Measurements from ENCODE around the gene GRM7. TPM values are rescaled to one million over a fixed set of nuclear protein-coding genes. Genes with fewer than 3 reads are reported as not detected.

GRM7 gene
- total RNA-seq, 1 experiment from 2014 or later: not detected

DNA sequence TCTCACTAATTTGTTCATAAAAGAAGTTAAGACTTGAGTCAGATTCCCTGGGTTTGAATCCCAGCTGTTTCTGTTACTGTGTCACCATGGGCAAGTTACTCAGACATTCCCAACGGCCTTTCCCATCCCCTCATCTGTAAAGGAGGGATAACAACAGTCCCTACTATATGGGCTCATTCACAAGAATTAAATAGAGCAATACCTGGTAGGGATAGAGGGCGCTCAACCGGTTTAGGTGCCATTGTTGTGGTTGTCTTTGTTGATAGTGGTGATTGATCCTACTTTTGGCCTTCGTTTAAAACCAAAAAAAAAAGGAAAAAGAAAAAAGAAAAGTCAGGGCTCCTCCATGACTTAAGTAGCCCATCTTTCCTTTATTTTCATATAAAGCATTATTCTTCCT is 563.1 kb downstream of the GRM7 start:
- no peak overlapping the region for H3K9ac ChIP-seq (ENCODE audit: low read length)
- no peaks in the 10 kb centered on the region for H3K4me1 ChIP-seq (ENCODE audit: insufficient read depth, low read length)
- 0 out of 2 replicates have a peak, but pooled peaks cover 5% of the 10 kb centered on the region for H3K9me3 ChIP-seq (ENCODE audit: low read length)
- TF ChIP-seq CTCF (conservative IDR thresholded peaks at IDR 0.05; ENCODE audit: low read depth, low read length): no peak
- intact Hi-C loops (cut with micrococcal nuclease): no loop called here
- POLR2A ChIA-PET (ENCODE audit: unreplicated experiment): no interaction called here
- H3K27ac ChIP-seq (ENCODE audit: low read length): no peak overlapping the region
- H3K9me2 ChIP-seq (replicated peaks; ENCODE audit: low read length): no peaks in the 10 kb centered on the region
- no peak for DNase-seq
- no peak overlapping the region for H2AFZ ChIP-seq (ENCODE audit: low read length)
- H4K20me1 ChIP-seq (ENCODE audit: low read length): no peaks in the 10 kb centered on the region
- CTCF ChIA-PET: no interaction called here
- H3K4me3 ChIP-seq (ENCODE audit: low read length): no peak overlapping the region
- H3F3A ChIP-seq (ENCODE audit: low read length, unreplicated experiment): no peaks in the 10 kb centered on the region
- BruUV-seq (replicated peaks): no TSS peak
- no peak overlapping the region for H3K4me2 ChIP-seq (ENCODE audit: low read length)
- ATAC-seq: no peak
- H3K27me3 ChIP-seq (ENCODE audit: low read length): no peaks in the 10 kb centered on the region
- no peaks in the 10 kb centered on the region for H3K79me2 ChIP-seq (ENCODE audit: low read length)
- H3K36me3 ChIP-seq (ENCODE audit: low read depth, low read length): no peaks in the 10 kb centered on the region

DNA sequence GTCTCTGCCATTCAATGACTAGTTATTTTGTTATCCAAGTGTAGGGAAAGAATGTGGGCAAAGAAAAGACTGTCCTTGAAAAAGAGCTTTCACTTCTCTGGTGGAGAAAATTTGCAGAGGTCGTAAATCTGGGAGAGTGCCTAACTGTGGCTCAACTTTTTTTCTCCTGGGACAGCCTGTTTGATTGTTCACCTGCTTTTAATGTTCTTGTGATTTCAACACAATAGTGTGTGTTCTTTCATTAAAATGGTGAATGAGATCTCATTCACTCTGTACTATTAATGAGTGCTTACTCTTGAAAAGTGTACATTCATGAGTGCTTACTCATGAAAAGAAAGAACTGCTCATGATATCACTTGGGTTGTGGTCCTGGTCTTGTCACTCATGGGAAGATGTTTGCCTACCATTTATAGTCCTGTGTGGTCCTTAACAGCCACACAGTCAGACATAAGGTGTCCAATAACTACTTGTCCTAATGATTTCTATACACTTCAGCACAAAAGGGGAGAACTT is 567.3 kb downstream of the GRM7 start:
- ATAC-seq: no peak
- H4K20me1 ChIP-seq (ENCODE audit: low read length): no peaks in the 10 kb centered on the region
- H3K4me2 ChIP-seq (ENCODE audit: low read length): no peak overlapping the region
- H3K79me2 ChIP-seq (ENCODE audit: low read length): no peaks in the 10 kb centered on the region
- no peak overlapping the region for H3K27ac ChIP-seq (ENCODE audit: low read length)
- no peaks in the 10 kb centered on the region for H3K27me3 ChIP-seq (ENCODE audit: low read length)
- DNase-seq: no peak
- intact Hi-C loops (cut with micrococcal nuclease): no loop called here
- no peaks in the 10 kb centered on the region for H3F3A ChIP-seq (ENCODE audit: low read length, unreplicated experiment)
- no peaks in the 10 kb centered on the region for H3K36me3 ChIP-seq (ENCODE audit: low read depth, low read length)
- TF ChIP-seq EZH2 (IDR thresholded peaks at IDR 0.05; ENCODE audit: low read length, unreplicated experiment) (no peak), EZH2phosphoT487 (IDR thresholded peaks at IDR 0.05; ENCODE audit: borderline replicate concordance, low read length) (no peak), CTCF (conservative IDR thresholded peaks at IDR 0.05; ENCODE audit: low read depth, low read length) (no peak)
- H3K9ac ChIP-seq (ENCODE audit: low read length): no peak overlapping the region
- H3K9me3 ChIP-seq (ENCODE audit: low read length): peaks cover 26% of the 10 kb centered on the region; the same call in 1 of the 2 replicates
- POLR2A ChIA-PET (ENCODE audit: unreplicated experiment): no interaction called here
- H3K9me2 ChIP-seq (replicated peaks; ENCODE audit: low read length): no peaks in the 10 kb centered on the region
- CTCF ChIA-PET: no interaction called here
- no TSS peak for BruUV-seq (replicated peaks)
- no peak overlapping the region for H3K4me3 ChIP-seq (ENCODE audit: low read length)
- H2AFZ ChIP-seq (ENCODE audit: low read length): no peak overlapping the region
- no peaks in the 10 kb centered on the region for H3K4me1 ChIP-seq (ENCODE audit: insufficient read depth, low read length)

DNA sequence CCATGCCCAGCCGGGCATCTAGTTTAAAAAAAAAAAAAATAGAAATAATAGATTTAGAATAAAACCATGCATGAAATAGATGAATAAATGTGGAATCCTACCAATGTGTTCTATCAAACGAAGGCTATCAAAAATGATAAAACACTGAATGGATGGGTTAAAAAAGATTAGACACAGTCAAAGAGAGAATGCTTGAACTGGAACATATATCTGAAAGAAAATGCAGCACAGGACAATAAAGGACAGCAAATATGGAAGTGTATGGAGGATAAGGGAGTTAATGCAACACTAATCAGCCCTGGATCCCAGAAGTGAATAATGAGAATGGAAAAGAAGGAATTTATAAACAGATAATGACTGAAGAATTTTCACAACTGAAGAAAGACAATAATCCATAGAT is 571.7 kb downstream of the GRM7 start:
- CTCF ChIA-PET: no interaction called here
- intact Hi-C loops (cut with micrococcal nuclease): no loop called here

More for the DNA sequence above, 571.7 kb downstream of the GRM7 start:
- Histone ChIP-seq H3K27me3 (ENCODE audit: low read length) (no peaks in the 10 kb centered on the region), H3K27ac (ENCODE audit: low read length) (no peak overlapping the region), H3K4me3 (ENCODE audit: low read length) (no peak overlapping the region), H4K20me1 (ENCODE audit: low read length) (no peaks in the 10 kb centered on the region), H3K9me3 (ENCODE audit: low read length) (peaks cover 33% of the 10 kb centered on the region), H3K36me3 (ENCODE audit: low read depth, low read length) (no peaks in the 10 kb centered on the region), H3F3A (ENCODE audit: low read length, unreplicated experiment) (no peaks in the 10 kb centered on the region), H3K4me1 (ENCODE audit: insufficient read depth, low read length) (no peaks in the 10 kb centered on the region), H3K79me2 (ENCODE audit: low read length) (no peaks in the 10 kb centered on the region), H2AFZ (ENCODE audit: low read length) (no peak overlapping the region), H3K4me2 (ENCODE audit: low read length) (no peak overlapping the region), H3K9me2 (replicated peaks; ENCODE audit: low read length) (no peaks in the 10 kb centered on the region), H3K9ac (ENCODE audit: low read length) (no peak overlapping the region)
- ATAC-seq (no peak), DNase-seq (no peak)
- TF ChIP-seq EZH2 (IDR thresholded peaks at IDR 0.05; ENCODE audit: low read length, unreplicated experiment) (no peak), CTCF (conservative IDR thresholded peaks at IDR 0.05; ENCODE audit: low read depth, low read length) (no peak), EZH2phosphoT487 (IDR thresholded peaks at IDR 0.05; ENCODE audit: borderline replicate concordance, low read length) (no peak)
- POLR2A ChIA-PET (ENCODE audit: unreplicated experiment): no interaction called here
- no TSS peak for BruUV-seq (replicated peaks)

Measured in PC-3 (cell line).